ENCODE data around the gene SLC44A1.

Gene SLC44A1

DNA sequence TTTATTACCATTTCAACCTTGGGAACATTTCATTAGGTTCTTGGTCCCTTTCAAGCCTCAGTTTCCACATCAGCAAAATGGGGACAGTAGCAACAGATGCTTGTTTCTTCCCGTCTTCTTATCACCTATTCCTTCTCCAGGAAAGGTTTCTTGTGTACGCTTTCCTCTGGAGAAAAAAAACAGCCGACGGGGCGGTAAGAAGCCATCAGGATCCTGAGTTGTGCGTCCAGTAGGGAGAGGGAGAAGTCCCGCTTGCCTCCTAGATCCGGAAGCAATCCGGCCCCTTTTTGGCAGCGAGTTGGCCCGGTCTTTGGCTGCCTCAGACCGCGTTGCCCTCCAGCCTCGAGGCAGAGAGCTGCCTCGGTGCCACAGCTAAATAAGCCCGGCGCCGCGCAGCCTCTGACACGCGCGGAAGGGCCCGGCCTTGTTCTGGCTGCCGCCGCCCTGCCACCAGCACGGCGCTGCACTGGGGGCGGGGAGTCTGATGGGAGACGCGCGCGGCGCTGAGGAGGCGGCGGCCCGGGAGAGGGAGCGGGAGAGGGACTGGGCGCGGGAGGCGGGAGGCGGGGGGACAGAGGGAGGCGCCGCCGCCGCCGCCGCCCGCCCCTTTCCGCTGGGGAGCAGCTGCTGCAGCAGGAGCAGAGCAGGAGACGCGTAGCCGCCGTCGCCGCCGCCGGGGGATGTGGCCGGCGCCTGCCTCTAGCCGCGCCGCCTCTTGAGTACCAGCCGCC lies at the start of gene SLC44A1:
TSS of gene SLC44A1 (plus strand) at position 649 of the 731 bp plus-strand sequence. CDS start 218 bp downstream, outside the sequence.
- peak; percentile 85 to 87 for DNase-seq (ENCODE audit: low read depth in 2 of 2)

GRCh38 chr9:105195259-105195658 lies 49.2 kb upstream of the SLC44A1 start:
- no peak for DNase-seq (ENCODE audit: low read depth in 2 of 2)

GRCh38 chr9:105198023-105198422 lies 46.4 kb upstream of the SLC44A1 start:
- DNase-seq (ENCODE audit: low read depth in 2 of 2) = no peak

- DNase-seq (ENCODE audit: low read depth in 2 of 2) = no peak
These were observed 45.6 kb upstream of the SLC44A1 start for GRCh38 chr9:105198865-105199264.

DNA sequence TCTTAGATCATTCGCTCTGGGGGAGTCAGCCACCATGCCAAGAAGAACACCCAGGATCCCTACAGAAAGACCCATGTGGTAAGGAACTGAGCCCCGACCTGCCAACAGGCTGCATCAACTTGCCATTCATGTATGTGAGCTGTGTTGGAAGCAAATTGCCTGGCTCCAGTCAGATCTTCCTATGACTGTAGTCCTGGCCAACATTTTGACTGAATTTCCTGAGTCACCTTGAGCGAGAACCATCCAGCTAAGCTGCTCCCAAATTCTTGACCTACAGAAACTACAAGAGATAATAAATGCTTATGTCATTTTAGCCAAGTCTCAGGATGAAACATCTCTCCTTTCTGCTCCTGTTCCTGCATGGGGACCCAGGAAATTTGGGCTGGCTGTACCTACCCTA lies 40.0 kb upstream of the SLC44A1 start:
- DNase-seq (ENCODE audit: low read depth in 2 of 2) = no peak

DNA sequence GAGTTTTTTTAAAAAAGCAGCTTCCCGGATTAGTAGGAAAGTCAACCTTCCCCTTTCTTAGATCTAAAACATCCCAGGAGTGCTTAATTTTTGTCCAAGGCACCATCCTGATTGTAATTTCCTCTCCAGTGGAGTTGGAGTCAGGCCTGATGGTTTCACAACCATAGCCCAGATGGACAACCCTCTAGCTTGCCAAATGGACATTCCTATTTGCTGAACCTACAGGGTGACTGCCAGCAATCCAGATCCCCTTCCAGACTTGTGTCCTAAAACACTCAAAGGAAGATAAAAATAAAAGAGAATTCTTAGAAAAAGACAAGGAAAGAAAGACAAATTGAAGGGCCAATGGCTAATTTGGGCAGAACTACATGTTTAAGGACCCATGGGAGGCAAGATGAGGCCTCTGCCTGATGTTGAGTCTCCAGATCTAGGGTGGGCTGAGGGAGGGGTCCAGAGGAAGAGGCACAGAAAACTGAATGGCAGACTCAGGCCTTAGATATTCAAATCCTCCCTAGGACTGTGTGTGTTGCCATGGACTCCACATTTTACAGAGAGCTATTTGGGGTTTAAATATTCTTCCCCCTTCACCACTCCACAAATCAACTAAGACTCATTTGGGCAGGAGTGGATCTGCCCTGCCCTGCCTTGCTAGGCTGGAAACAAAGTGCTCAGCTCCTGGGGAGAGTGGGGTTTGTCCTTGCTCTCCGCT lies 38.5 kb upstream of the SLC44A1 start:
- DNase-seq (ENCODE audit: low read depth in 2 of 2) = no peak

DNA sequence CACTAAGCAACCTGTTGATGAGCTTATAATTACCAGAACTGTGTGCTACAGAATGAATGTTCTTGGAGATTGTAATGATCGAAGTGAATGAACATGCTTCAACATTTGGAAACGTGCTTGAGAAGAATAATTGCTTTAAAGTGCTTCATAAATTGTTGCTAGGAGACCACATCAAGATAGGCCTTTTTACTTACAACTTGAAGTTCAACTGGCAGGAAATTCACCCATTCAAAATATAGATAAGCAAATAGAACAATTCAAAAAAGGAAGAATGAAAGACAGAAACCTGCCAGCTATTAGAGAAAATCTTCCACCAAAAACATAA lies 38.0 kb upstream of the SLC44A1 start:
- no peak for DNase-seq (ENCODE audit: low read depth in 2 of 2)

DNA sequence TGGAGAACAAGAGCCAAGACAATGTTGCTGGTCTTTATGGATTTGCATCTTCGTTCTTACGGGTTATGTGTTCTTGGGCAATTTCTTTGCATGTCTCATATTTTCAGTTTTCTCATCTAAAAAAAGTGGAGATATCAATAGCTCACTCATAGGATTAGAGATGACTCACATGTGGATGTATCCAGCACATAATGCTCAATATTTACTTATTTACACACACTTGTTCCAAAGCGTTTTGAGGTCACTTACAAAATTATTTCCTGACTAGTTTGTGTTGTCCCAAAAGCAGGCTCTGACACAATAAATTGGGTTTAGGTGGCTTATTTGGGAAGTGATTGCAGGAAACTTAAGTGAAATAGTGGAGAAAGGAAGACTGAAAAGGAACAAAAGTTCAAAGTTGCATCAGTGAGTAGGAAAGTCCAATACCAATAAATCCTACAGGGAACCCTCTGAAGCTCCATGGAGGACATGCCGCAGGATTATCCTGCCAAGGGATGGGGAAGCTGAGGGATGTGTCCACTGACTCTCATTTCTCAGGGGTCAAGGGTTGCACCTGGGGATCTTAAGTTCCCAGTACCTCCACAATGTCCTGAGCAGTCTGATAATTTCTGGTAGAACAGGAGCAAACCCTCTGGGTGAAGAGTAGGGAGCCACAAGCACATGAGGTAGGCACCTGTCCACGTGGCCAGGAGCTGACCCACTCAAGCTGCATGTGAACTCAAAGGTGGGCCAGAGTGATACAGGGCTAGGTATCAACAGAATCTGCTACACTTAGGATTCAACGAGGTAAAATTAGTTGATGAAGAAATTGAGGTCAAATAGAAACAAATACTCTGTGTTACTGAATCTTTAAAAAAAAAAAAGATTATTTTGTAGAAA lies 37.4 kb upstream of the SLC44A1 start:
- DNase-seq (ENCODE audit: low read depth in 2 of 2) = no peak

GRCh38 chr9:105216440-105217178 lies 27.8 kb upstream of the SLC44A1 start:
- no peak for DNase-seq (ENCODE audit: low read depth in 2 of 2)

- no peak for DNase-seq (ENCODE audit: low read depth in 2 of 2)
These were observed 25.8 kb upstream of the SLC44A1 start for GRCh38 chr9:105218673-105219072.

DNA sequence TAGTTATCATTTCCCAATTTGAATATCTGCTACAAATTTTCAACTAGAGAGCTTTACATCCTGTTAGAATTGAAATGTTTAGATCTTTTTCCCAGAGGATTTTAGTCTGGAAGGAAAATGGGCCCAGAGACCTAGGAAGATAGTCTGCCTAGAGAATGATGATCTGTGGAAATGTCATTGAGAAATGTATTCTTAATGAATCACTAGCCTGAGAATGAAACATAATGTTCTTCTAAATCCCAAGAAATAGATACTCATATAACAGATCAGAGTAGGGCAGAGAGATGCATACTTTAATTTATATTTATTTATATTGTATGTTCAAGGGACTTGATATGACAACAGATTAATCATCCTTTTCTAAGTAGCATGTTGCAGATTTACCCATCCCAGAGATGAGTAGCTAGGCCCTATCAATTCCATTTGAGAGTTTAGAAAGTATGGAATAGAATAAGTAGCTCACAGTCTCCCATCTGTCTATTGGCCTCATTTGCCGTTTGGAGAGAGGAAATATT lies 25.1 kb upstream of the SLC44A1 start:
- DNase-seq (ENCODE audit: low read depth in 2 of 2) = no peak

DNA sequence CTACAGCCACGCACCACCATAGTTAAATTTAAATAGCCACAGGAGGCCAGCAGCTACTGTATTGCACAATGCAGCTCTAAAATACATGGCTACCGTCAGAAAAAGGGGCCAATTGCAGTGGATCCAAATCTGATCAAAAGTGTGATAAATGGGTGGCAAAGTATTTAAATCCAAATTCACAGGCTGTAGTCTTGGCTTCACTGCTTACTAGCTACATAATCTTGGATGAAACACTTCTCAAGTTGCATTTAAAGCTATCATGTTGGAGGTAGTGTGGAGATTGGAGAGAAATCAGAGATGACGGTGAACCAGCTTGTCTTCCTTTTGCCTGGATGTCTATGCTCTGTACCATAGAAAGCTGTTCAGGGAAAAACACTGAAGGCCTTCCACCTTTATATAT lies 24.0 kb upstream of the SLC44A1 start:
- DNase-seq (ENCODE audit: low read depth in 2 of 2) = no peak

DNA sequence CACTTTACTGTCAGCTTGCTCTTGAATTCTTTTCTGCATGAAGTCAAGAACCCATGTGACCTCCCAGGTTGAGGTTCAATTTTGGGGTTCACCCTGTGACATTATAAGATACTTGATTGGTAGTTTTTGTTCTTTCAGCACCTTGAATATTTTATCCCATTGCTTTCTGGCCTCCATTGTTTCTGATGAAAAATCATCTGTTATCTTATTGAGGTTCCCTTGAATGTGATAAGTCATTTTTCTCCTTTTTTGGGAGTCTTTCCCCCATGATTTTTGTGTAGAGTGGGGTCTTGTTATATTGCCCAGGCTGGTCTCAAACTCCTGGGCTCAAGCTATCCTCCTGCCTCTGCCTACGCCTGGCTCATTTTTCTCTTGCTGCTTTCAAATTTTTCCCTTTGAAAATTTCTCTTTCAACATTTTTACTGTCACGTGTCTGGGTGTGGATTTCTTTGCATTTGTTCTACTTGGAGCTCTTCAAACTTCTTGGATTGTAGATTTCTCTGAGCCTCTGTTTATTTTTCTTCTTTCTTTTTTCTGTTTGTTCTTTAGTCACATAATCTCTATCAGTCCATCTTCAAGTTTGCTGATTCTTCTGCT lies 20.8 kb upstream of the SLC44A1 start:
- no peak for DNase-seq (ENCODE audit: low read depth in 2 of 2)

DNA sequence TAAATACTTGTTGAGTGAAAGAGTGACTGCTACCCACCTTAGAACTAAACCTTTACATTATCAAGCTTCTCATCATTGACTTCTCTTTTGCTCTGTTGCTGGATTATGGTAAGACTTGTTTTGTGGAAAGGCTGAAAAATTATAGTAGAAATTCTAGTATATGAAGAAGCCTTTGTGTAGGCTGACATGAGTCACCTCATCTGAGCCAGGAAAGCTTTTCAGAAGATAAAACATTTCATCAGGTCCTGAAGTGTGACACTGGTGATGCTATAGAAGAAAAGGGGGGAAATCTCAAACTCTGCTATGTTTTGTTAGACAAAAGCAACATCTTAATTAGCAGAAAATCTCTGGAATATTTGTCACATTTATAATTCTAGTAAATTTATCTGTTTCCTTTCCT lies 18.4 kb upstream of the SLC44A1 start:
- no peak for DNase-seq (ENCODE audit: low read depth in 2 of 2)

GRCh38 chr9:105232207-105232606 lies 12.2 kb upstream of the SLC44A1 start:
- DNase-seq (ENCODE audit: low read depth in 2 of 2) = no peak

DNA sequence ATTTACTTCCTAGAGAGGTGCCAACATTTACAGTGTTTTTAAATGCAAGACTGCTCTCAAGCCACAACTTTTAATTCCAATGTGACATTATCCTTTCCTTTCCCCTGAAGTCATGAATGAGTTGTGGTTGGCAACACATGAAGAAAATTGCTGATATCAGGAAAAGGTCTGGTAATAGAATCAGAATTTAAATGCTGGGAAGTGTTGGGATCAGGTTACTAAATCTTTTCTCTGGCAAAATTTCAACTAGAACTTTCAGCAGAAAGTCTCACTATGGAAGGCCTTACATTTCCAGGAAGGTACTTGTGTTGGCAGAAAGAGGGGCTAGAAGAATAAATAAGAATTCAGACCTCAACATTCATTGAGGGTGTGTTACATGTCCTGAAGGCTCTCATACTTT lies 10.6 kb upstream of the SLC44A1 start:
- DNase-seq (ENCODE audit: low read depth in 2 of 2) = no peak

- DNase-seq (ENCODE audit: low read depth in 2 of 2) = no peak
These were observed 8.2 kb upstream of the SLC44A1 start for GRCh38 chr9:105236261-105236660.

DNA sequence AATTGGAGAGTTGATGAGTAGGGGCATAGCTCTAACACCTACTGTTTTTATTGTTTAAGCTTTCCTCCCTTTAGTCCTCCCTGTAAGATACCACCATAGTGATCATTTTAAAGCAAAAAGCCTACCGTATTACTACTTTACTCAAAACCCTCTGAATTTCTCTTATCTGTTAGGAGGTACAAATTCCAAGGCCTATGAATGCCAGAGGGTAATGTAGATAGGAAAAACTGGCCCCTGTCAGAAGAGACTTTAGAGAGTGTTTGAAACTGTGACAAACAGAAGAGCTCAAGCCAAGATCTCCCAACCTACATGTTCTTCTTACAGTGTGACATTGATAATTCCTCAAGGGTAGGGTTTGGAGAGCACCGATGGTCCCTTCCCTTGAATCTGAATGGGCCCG lies 7.2 kb upstream of the SLC44A1 start:
- DNase-seq (ENCODE audit: low read depth in 2 of 2) = no peak

- no peak for DNase-seq (ENCODE audit: low read depth in 2 of 2)
These were observed 6.1 kb upstream of the SLC44A1 start for GRCh38 chr9:105238302-105238701.

DNA sequence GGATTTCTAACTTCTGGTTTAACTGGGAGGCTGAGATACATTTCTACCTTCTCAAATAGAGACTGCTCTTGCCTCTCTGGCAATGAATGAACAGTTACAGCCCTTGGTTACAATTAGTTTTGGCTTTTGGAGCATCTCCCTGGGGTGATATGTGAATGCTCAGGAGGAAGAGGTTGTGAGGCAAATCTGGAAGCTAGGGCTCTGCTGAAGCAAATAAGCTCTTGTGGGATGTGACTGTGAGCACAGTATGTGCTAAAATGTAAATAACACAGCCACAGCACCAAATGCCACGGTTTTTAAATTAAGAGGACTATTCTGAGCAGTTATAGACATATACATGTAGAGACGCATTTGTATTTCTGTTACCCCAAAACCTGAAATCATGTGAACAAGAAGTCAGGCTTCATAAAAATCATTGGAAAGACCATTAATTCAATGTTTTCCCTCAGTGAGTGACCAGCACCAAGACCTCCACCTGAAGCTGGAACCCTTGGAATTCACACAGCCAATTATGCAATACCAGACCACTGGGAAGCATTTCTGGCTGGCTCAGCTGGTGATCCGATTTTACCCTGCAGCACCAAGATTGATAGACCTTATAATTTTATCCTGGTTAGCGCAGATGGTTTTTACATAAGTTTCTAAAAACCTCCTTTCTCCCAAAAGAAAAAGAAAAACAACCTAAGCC lies 3.0 kb upstream of the SLC44A1 start:
- no peak for DNase-seq (ENCODE audit: low read depth in 2 of 2)

DNA sequence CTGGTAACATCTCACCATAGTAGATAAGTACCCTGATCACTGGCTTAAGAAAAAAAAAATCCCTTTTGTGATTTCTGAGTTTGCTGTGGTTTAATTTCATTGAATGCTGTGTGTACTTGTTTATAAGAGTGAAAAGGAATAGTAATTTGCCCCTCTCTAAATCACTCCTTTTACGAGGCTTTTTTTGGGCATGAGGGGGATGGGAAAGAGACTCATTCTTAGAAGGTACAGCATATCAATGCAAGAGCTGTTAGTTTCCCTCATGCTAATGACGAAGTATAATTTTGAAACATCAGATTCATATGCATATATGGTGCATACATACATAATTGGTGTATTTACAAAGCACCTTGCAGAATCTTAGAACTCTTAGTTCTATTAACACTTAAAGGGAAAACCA lies 2.4 kb upstream of the SLC44A1 start:
- no peak for DNase-seq (ENCODE audit: low read depth in 2 of 2)
